Breast epithelium (tissue), 4 donors: ENCODE results near the gene BTBD19. TPM values are rescaled to one million over a fixed set of nuclear protein-coding genes. Genes with fewer than 3 reads are reported as not detected.
A peak's percentile ranks its signal among the peaks of the same experiment; 100 is the strongest.

Experiments
- DNase-seq, 2 donors: peaks; one replicate each; pipeline ENCODE4 v3.0.0-alpha.2; 2019; ENCODE audit warnings: low spot score in 2 of 2
- H3K27ac ChIP-seq, 2 donors: fragments of 200-600 bp; sonication (generic) in 1 of 2; one replicate each; pipeline ENCODE4 v1.5.1; 2016 to 2019; ENCODE audit warnings: mild to moderate bottlenecking in 1 of 2
- H3K27me3 ChIP-seq, 2 donors: fragments of 200-600 bp; sonication (generic) in 1 of 2; one replicate each; pipeline versions ENCODE4 v1.5.1 to v1.6.0; 2017 to 2019; ENCODE audit warnings: control low read depth in 1 of 2, mild to moderate bottlenecking in 1 of 2
- H3K36me3 ChIP-seq: fragments of 200-600 bp; one replicate; pipeline ENCODE4 v1.5.1; 2019
- H3K4me1 ChIP-seq, 2 donors: fragments of 200-600 bp; sonication (generic); one replicate each; pipeline ENCODE4 v1.5.1; 2016 to 2019; ENCODE audit warnings: control low read depth in 1 of 2
- H3K4me3 ChIP-seq, 3 donors: fragments of 200-600 bp; sonication (generic); 1 replicate in 2 of 3; 2 replicates in 1 of 3; pipeline ENCODE4 v1.5.1; 2016 to 2019; ENCODE audit warnings: mild to moderate bottlenecking in 3 of 3, moderate library complexity in 2 of 3
- H3K9me3 ChIP-seq, 2 donors: fragments of 200-600 bp; sonication (generic) in 1 of 2; one replicate each; pipeline ENCODE4 v1.5.1; 2016 to 2019; ENCODE audit warnings: control low read depth in 1 of 2
- CTCF ChIP-seq, 3 donors: fragments of 450-650 bp; IDR thresholded peaks; one replicate each; pipeline ENCODE4 v1.5.1; 2016 to 2017; ENCODE audit warnings: antibody characterized with exemption in 3 of 3, mild to moderate bottlenecking in 3 of 3, moderate library complexity in 3 of 3
- POLR2A ChIP-seq: fragments of 450-650 bp; IDR thresholded peaks from one replicate; pipeline ENCODE4 v1.6.1; 2016; ENCODE audit warnings: antibody characterized with exemption, mild to moderate bottlenecking, moderate library complexity
- POLR2AphosphoS5 ChIP-seq, 3 donors: sonication (generic); formaldehyde crosslinking; IDR thresholded peaks; one replicate each; pipeline ENCODE4 v1.6.1; 2017; ENCODE audit warnings: antibody characterized with exemption in 3 of 3
- intact Hi-C: fragments of 100-400 bp; cut with DNase I; formaldehyde crosslinking; loops from one replicate; pipeline ENCODE4 v1.15.1; 2023; ENCODE audit warnings: low total_unique reads
- total RNA-seq, 3 donors: library from RNA; depleted of rRNA; stranded (reverse); fragments of >200 nt; gene quantifications; one replicate each; pipeline ENCODE4 v1.1.0, GENCODE V29; 2016

The BTBD19 gene
- total RNA-seq, 3 donors from 2014 or later: 3.8 to 7.0 (median 6.9) TPM

DNA sequence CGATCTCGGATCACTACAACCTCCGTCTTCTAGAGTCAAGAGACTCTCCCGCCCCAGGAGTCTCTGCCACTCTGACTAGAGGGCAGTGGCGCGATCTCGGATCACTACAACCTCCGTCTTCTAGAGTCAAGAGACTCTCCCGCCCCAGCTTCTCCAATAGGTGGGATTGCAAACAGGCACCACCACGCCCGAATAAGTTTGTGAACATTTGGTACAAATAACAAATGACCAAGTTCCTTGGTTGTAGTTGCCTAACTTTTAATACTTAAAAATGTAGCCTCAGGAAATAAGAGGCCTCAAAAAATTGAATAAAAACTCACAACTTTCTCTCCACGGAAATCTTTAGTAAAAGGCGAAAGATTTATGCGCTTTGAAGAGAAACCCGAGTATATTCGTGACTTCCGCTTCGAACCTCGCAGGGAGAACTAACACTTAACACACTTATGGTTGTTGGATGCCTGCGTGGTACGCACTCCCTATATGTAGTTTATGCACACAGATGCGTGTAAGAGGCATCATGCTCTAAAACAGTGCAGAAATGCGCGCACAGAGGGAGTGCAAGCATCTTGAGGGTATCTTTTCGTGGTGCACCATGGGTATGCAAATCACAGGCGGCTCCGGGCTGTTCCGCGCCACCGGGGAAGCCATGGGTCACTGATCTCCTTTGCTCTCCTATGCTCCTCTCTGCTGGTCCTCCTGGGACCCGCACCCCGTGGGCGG is 11.4 kb downstream of the BTBD19 start:
- peak overlapping the region; percentile 96 to 99 for H3K27ac ChIP-seq
- intact Hi-C loops: no loop called here
- peak overlapping the region; percentile 51 to 87 (median 59) for H3K4me3 ChIP-seq
- no peaks in the 10 kb centered on the region for H3K4me1 ChIP-seq
- peak; percentile 67 to 99 (median 95) for TF ChIP-seq POLR2AphosphoS5 (IDR thresholded peaks at IDR 0.05)
- TF ChIP-seq POLR2A: peak; percentile 88
- TF ChIP-seq CTCF (IDR thresholded peaks at IDR 0.05): peak in 1 of 3 donors; percentile 25
- no peaks in the 10 kb centered on the region for H3K36me3 ChIP-seq
- H3K9me3 ChIP-seq: no peaks in the 10 kb centered on the region
- DNase-seq: peak; percentile 72 to 79
- no peaks in the 10 kb centered on the region for H3K27me3 ChIP-seq

GRCh38 chr1:44820328-44821239 is 12.3 kb downstream of the BTBD19 start:
- Histone ChIP-seq H3K4me3 (peak overlapping the region; percentile 51 to 87 (median 59)), H3K4me1 (no peaks in the 10 kb centered on the region), H3K36me3 (no peaks in the 10 kb centered on the region), H3K9me3 (no peaks in the 10 kb centered on the region), H3K27me3 (no peaks in the 10 kb centered on the region), H3K27ac (peak overlapping the region; percentile 96 to 99)
- no peak for DNase-seq
- TF ChIP-seq POLR2A (no peak), CTCF (IDR thresholded peaks at IDR 0.05) (no peak), POLR2AphosphoS5 (IDR thresholded peaks at IDR 0.05) (no peak)
- intact Hi-C loops: no loop called here

GRCh38 chr1:44821240-44821715 is 13.0 kb downstream of the BTBD19 start:
- H3K9me3 ChIP-seq: no peaks in the 10 kb centered on the region
- H3K36me3 ChIP-seq: no peaks in the 10 kb centered on the region
- no peak overlapping the region for H3K4me3 ChIP-seq
- H3K27ac ChIP-seq: peak overlapping the region in 1 of 2 donors; percentile 99
- no peaks in the 10 kb centered on the region for H3K27me3 ChIP-seq
- no peak for TF ChIP-seq POLR2AphosphoS5 (IDR thresholded peaks at IDR 0.05)
- no peak for TF ChIP-seq CTCF (IDR thresholded peaks at IDR 0.05)
- TF ChIP-seq POLR2A: no peak
- no peak for DNase-seq
- intact Hi-C loops: no loop called here
- no peaks in the 10 kb centered on the region for H3K4me1 ChIP-seq

- Histone ChIP-seq H3K27me3 (no peaks in the 10 kb centered on the region), H3K27ac (peak overlapping the region in 1 of 2 donors; percentile 38), H3K9me3 (no peaks in the 10 kb centered on the region), H3K4me3 (no peak overlapping the region), H3K36me3 (no peaks in the 10 kb centered on the region), H3K4me1 (no peaks in the 10 kb centered on the region)
- intact Hi-C loops: no loop called here
- DNase-seq: no peak
- TF ChIP-seq CTCF (IDR thresholded peaks at IDR 0.05) (no peak), POLR2AphosphoS5 (IDR thresholded peaks at IDR 0.05) (no peak), POLR2A (no peak)
Measured at GRCh38 chr1:44822131-44822701, 13.9 kb downstream of the BTBD19 start.
